Raji (cell line): ENCODE measurements around the gene BTNL2.

Experiments used
- POLR2A ChIP-seq: IDR thresholded peaks from 2 replicates; pipeline ENCODE4 v1.6.1; 2011; ENCODE audit warnings: low read depth, low read length, control low read depth; ENCODE audit not compliant: insufficient read depth

Gene BTNL2

GRCh38 chr6:32427218-32427617, 20.2 kb upstream of the BTNL2 start:
- no peak for TF ChIP-seq POLR2A

GRCh38 chr6:32426338-32426737, 19.4 kb upstream of the BTNL2 start:
- no peak for TF ChIP-seq POLR2A

- no peak for TF ChIP-seq POLR2A
Observed at GRCh38 chr6:32424589-32425300, 17.8 kb upstream of the BTNL2 start.

- TF ChIP-seq POLR2A = no peak
Observed at GRCh38 chr6:32416036-32416435, 9.1 kb upstream of the BTNL2 start.

- no peak for TF ChIP-seq POLR2A
Observed at GRCh38 chr6:32415521-32416019, 8.6 kb upstream of the BTNL2 start.

- no peak for TF ChIP-seq POLR2A
Observed at GRCh38 chr6:32413427-32414047, 6.6 kb upstream of the BTNL2 start.

GRCh38 chr6:32411566-32412327, 4.8 kb upstream of the BTNL2 start:
- TF ChIP-seq POLR2A = no peak

- no peak for TF ChIP-seq POLR2A
Observed at GRCh38 chr6:32410906-32411305, 3.9 kb upstream of the BTNL2 start.

GRCh38 chr6:32406197-32406596, 784 bp downstream of the BTNL2 start:
- no peak for TF ChIP-seq POLR2A

GRCh38 chr6:32405656-32406055, 1.3 kb downstream of the BTNL2 start:
- no peak for TF ChIP-seq POLR2A

- no peak for TF ChIP-seq POLR2A
Observed at GRCh38 chr6:32402812-32403211, 4.2 kb downstream of the BTNL2 start.

GRCh38 chr6:32401284-32401963, 5.6 kb downstream of the BTNL2 start:
- TF ChIP-seq POLR2A = no peak

GRCh38 chr6:32397252-32397920, 9.6 kb downstream of the BTNL2 start:
- TF ChIP-seq POLR2A = peak; percentile 29; the same call in 1 of the 2 replicates

GRCh38 chr6:32396028-32396427, 11.0 kb downstream of the BTNL2 start:
- TF ChIP-seq POLR2A = no peak
